ENCODE measurements around the gene NUS1.

- no peak for TF ChIP-seq TAF1 (IDR thresholded peaks at IDR 0.05; ENCODE audit: low read depth, low read length)
- TF ChIP-seq POLR2AphosphoS5 (IDR thresholded peaks at IDR 0.05; ENCODE audit: low read depth, low read length): no peak
- no peak for TF ChIP-seq POU2F2 (IDR thresholded peaks at IDR 0.05; ENCODE audit: low read depth, low read length)
- TF ChIP-seq POLR2A (IDR thresholded peaks at IDR 0.05; ENCODE audit: low read depth, low read length): no peak
Measured at GRCh38 chr6:117676577-117677218, 1.4 kb downstream of the NUS1 start.
